ENCODE results near the gene OR2A7.
"Not testable (repeated sequence)": the region's sequence is repeated elsewhere in the genome, so short reads cannot be mapped to it uniquely, and the experiment has no call there.

The OR2A7 gene

GRCh38 chr7:144264692-144265091 is at the start of gene OR2A7:
Gene OR2A7 (minus strand): TSS chr7:144264792. CDS start chr7:144259628, 5,164 bp downstream.
- DNase-seq (ENCODE audit: low spot score), result peak; percentile 0

DNA sequence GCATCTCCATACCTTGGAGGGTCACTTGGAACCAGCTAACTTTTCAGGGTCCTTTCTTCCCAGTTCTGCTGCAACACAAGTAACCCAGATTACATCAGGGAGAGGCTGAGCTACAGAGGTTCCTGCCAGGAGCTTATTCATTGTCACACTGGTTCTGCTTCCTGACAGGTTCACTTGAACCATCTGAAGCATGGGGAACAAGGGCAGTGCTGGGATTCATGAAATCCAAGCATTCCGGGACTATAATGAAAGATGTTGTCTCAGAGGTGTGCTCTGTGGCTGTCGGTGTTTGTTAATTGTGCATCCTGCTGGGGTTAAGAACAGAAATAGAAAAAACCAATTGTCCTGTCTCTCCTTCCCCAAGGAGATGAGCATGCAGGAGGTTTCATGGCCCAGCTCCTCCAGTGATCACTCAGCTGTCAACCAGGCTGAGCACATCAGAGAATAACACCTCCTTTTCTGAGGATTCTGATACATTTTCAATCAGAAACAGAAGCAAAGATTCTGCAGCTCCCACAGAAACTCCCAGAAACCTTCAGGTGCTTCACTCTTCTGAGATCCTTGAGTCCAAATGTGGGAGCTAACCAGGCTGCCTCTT is 47.4 kb upstream of the OR2A7 start, which contains the start of gene OR2A1:
Gene OR2A1 (plus strand): TSS at position 548 of the 598 bp plus-strand sequence. CDS start 5,706 bp downstream, outside the sequence.
- DNase-seq (ENCODE audit: low spot score), result not testable (repeated sequence)

DNA sequence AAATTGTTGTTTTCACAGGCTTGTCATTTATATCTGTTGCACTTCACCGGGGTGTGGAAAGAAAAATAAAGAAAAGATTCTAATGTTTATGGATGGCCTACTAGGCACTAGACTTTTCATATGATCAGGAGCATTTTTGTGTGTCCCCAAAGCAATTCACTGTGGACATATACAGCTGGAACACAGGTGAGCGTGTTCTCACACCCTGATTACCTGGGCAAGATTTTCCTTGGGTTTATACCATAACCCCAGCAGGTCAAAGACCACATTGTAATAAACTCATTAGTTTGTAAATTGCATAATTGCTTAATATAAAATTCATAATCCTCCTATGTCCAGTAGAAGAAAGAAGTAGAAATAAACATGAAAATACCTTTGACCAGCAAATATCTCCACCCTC is 46.6 kb upstream of the OR2A7 start:
- not testable (repeated sequence) for DNase-seq (ENCODE audit: low spot score)

GRCh38 chr7:144309702-144310101 is 45.1 kb upstream of the OR2A7 start:
- not testable (repeated sequence) for DNase-seq (ENCODE audit: low spot score)

GRCh38 chr7:144305156-144305555 is 40.6 kb upstream of the OR2A7 start:
- DNase-seq (ENCODE audit: low spot score), result not testable (repeated sequence)

GRCh38 chr7:144303607-144304006 is 39.0 kb upstream of the OR2A7 start:
- not testable (repeated sequence) for DNase-seq (ENCODE audit: low spot score)

GRCh38 chr7:144302578-144303303 is 38.1 kb upstream of the OR2A7 start:
- not testable (repeated sequence) for DNase-seq (ENCODE audit: low spot score)

DNA sequence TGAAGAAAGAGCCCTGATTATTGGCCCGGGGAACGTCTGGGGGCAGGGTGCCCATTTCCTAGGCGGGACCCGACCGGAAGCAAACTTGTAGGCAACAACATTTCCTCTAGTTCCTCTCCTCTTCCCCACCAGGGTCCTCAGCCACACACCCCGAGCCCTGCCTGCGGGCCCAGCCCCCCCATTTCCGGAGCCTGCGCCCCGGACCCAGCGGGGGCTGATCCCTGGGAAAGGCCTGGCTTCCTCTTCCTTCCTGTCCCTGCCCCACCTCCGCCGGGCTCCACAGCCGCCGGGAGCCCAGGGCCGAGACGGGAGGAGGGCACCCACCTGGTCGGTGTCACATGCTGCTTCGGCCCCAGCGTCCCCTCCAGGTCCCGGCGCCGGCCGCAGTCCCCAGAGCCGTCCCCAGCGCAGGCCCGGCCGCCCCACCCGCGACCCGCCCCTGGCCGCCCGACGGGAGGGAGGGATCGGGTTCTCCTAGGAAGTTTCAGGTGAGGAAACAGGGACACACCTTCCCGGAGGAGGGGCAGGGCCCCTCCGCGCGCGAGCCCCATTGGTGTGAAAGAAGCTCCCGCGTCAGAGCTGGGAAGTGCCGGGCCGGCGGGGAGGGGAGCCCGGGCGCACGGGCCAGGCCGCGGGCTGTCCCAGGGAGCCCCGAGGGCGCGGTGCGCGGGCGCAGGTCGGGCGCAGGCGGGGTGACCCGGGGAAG is 29.4 kb upstream of the OR2A7 start:
- not testable (repeated sequence) for DNase-seq (ENCODE audit: low spot score)

- DNase-seq (ENCODE audit: low spot score), result not testable (repeated sequence)
Measured at GRCh38 chr7:144292384-144293161, 28.0 kb upstream of the OR2A7 start.

DNA sequence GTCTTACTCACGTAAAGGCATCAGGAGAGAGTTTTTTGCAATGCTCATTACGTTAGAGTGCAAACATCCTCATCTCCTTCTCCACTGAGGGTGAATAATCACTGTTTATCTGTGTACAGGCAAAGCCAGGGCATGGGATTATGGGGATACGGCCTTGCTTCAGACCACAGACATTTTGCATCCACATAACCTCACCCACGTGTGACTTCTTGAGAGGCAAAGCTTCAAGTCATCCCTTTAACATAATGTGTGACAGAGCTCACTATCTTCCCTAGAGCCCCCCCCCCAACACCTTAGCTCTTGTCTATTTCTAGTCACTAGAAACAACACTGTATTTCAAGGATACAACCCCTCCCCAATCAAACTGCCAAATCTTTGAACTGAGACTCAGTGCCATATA is 27.0 kb upstream of the OR2A7 start:
- DNase-seq (ENCODE audit: low spot score), result not testable (repeated sequence)

GRCh38 chr7:144287171-144287784 is 22.7 kb upstream of the OR2A7 start:
- not testable (repeated sequence) for DNase-seq (ENCODE audit: low spot score)

DNA sequence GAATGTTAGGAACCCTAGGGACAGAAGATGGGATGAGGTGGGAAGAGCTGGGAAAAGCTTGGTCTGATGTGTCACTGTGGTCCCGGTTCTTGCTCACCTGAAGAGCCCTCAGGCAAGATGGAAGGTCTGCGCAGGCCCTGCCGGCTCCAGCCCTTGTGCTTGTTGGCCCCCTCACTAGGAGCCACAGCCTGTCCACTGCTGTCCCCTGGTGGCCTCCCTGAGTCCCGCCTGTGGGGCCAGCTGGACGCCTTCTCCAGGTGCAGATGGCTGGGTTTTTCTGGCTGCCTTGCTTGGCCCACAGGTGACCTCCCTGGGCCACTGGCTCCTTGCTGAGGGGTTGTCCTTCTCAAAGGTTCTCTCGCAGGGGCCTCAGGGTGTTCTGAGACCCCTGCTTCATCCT is 19.1 kb upstream of the OR2A7 start:
- DNase-seq (ENCODE audit: low spot score), result not testable (repeated sequence)

DNA sequence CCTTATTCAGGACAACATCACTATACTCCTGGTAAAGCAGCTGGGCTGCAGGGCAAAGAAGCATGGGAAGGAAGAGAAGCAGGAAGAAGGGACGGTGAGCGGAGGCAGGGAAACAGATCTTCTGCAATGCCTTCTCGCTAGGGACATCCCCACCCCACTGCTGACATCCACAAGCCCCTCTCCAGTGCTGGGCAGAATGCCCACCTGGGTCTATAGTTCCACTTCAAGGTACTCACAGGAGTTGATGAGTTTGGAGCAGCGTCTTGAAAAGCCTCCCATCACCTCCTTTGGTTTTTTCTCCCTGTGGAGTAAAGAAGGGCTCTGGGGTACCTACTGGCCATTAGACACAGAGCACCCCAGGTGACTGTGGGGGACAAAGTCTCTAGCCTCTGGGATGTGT is 17.9 kb upstream of the OR2A7 start:
- DNase-seq (ENCODE audit: low spot score), result not testable (repeated sequence)

GRCh38 chr7:144281981-144282380 is 17.4 kb upstream of the OR2A7 start:
- DNase-seq (ENCODE audit: low spot score), result not testable (repeated sequence)

DNA sequence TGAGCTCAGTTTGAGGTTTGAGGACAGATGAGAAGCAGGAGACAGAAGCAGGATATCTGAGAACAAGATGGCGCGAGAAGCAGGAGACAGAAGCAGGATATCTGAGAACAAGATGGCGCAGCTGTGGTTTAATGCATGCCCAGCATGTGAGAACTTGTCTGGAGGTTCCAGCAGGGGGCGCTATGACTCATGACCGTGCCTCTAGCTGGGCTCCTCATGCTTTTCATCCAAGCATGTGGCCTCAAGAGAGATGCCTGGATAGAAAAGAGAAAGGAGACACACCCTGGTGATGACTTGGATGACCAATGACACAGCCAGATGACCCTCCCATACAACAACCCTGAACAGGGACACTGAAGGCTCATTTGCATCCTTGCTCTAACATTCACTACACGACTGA is 15.4 kb upstream of the OR2A7 start:
- not testable (repeated sequence) for DNase-seq (ENCODE audit: low spot score)

GRCh38 chr7:144275281-144275680 is 10.7 kb upstream of the OR2A7 start:
- DNase-seq (ENCODE audit: low spot score), result not testable (repeated sequence)

GRCh38 chr7:144269188-144269587 is 4.6 kb upstream of the OR2A7 start, which contains the start of gene CTAGE8:
Gene CTAGE8 (minus strand): TSS chr7:144269288. CDS start chr7:144269250, 38 bp downstream.
- DNase-seq (ENCODE audit: low spot score), result not testable (repeated sequence)

- not testable (repeated sequence) for DNase-seq (ENCODE audit: low spot score)
Measured at GRCh38 chr7:144262128-144262527, 2.5 kb downstream of the OR2A7 start.

GRCh38 chr7:144259067-144259466 is 5.5 kb downstream of the OR2A7 start:
- DNase-seq (ENCODE audit: low spot score), result not testable (repeated sequence)

GRCh38 chr7:144256112-144256511 is 8.5 kb downstream of the OR2A7 start:
- DNase-seq (ENCODE audit: low spot score), result peak; percentile 68

DNA sequence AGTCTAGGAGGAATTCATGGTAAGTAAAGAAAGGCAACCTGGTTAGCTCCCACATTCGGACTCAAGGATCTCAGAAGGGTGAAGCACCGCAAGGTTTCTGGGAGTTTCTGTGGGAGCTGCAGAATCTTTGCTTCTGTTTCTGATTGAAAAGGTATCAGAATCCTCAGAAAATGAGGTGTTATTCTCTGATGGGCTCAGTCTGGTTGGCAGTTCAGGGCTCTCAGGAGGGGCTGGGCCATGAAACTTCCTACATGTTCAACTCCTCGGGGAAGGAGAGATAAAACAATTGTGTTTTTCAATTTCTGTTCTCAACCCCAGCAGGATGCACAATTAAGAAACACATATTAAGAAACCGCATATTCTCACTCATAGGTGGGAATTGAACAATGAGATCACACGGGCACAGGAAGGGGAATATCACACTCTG is 9.1 kb downstream of the OR2A7 start:
- DNase-seq (ENCODE audit: low spot score), result no peak

Measured in RKO (cell line).